ENCODE measurements around the gene MINDY1. TPM values are rescaled to one million over a fixed set of nuclear protein-coding genes. Genes with fewer than 3 reads are reported as not detected.

MINDY1 gene
- total and polyA plus RNA-seq, 9 of the 15 experiments (the other 6 are each of a cell fraction or from before 2014, with no cell fraction given): 0.49 to 11.0 (median 6.0) TPM

DNA sequence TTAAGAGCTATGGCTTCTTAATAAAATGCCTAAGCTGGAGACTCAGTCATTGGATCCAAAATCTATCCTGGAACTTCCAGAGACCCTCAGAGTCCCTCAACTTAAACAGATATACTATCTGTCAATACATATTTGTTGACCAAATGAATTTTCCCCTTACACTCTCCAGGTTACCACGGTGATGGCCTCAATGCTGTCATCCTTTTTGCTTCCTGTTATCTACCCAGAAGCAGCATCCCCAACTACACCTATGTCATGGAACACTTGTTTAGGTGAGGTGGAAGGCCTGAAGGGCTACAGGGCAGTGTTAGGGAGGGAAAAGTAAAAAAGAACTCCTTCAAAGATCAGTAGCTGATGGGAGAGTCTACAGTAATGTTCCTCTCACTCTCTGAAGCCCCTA is 36.5 kb upstream of the MINDY1 start:
- no peak overlapping the region for H3K4me3 ChIP-seq
- FAIRE-seq (no peak), DNase-seq (ENCODE audit: extremely low read depth in 1 of 4, low spot score in 3 of 4) (no peak), ATAC-seq (no peak)
- peak; percentile 56 for TF ChIP-seq RFX1 (IDR thresholded peaks at IDR 0.05)
- TF ChIP-seq KHSRP (IDR thresholded peaks at IDR 0.05): no peak
- WGBS (ENCODE audit: insufficient coverage, low coverage, missing lambda C conversion rate): 42% methylated on average over 1 of the region's 1 CpG
- H3K27me3 ChIP-seq (ENCODE audit: control insufficient read depth in 2 of 2, insufficient read depth in 2 of 2, low read length in 2 of 2): no peaks in the 10 kb centered on the region
- H3K79me2 ChIP-seq (ENCODE audit: control insufficient read depth, insufficient read depth, low read length): peaks cover 5% of the 10 kb centered on the region; the same call in 2 of the 3 replicates
- no peak overlapping the region for H3K27ac ChIP-seq (ENCODE audit: extremely low read depth, low read depth, low read length)
- POLR2A ChIA-PET: interaction anchor here (0.7 to 2.6 kb wide), 6 partner anchors 12 to 36 kb away, joined by 3 to 16 read pairs (median 3); partner anchors contain the start of genes CDC42SE1, MINDY1 and MLLT11
- no peaks in the 10 kb centered on the region for H4K20me1 ChIP-seq (replicated peaks; ENCODE audit: control insufficient read depth, insufficient read depth, low read length)
- intact Hi-C loops (cut with micrococcal nuclease) (no loop called here), in situ Hi-C loops (cut with MboI) (no loop called here)
- CTCF ChIA-PET (ENCODE audit: low intra/inter-chr PET ratio): no interaction called here
- H3K4me1 ChIP-seq (replicated peaks in 1 of 2; ENCODE audit: control insufficient read depth in 2 of 2, insufficient read depth in 2 of 2, low read length in 2 of 2): peaks cover 9 to 13% of the 10 kb centered on the region in 2 experiments; a peak in 4 of 5 replicates
- no TSS peak for BruUV-seq (replicated peaks)
- H3K9me3 ChIP-seq (replicated peaks; ENCODE audit: control insufficient read depth, insufficient read depth, low read depth, low read length): no peaks in the 10 kb centered on the region
- H3K36me3 ChIP-seq (ENCODE audit: control insufficient read depth, insufficient read depth, low read length): no peaks in the 10 kb centered on the region
- no peaks in the 10 kb centered on the region for H3K9me1 ChIP-seq (ENCODE audit: control insufficient read depth, insufficient read depth, low read length)
- no peak overlapping the region for H3K4me2 ChIP-seq (ENCODE audit: insufficient read depth, low read length)
- H2AFZ ChIP-seq (ENCODE audit: low read depth, low read length): no peak overlapping the region
- no peak overlapping the region for H3K9ac ChIP-seq (ENCODE audit: insufficient read depth in 1 of 2, low read depth in 2 of 2, low read length in 2 of 2)

DNA sequence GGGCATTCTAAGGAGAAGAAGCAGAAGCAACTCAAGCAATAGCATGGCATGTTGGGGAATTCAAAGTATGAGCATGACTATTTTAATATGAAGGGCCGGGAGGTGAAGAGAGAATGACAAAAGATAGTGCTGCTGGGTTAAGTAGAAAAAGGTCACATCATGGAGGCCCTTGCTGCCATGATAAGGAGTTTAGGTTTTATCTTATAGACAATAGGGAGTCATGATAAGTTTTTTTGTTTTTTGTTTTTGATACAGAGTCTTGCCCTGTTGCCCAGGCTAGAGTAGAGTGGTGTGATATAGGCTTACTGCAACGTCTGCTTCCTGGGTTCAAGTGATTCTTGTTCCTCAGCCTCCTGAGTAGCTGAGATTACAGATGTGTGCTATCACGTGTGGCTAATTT is 32.8 kb upstream of the MINDY1 start:
- no TSS peak for BruUV-seq (replicated peaks)
- no peaks in the 10 kb centered on the region for H3K9me1 ChIP-seq (ENCODE audit: control insufficient read depth, insufficient read depth, low read length)
- TF ChIP-seq CBFA2T2 (conservative IDR thresholded peaks at IDR 0.05): peak; percentile 24; the same call in 1 of the 2 replicates
- no peak for TF ChIP-seq SMC3 (conservative IDR thresholded peaks at IDR 0.05; ENCODE audit: insufficient read depth, low read depth, low read length)
- TF ChIP-seq CXXC5 (CRISPR knock-in tag; IDR thresholded peaks at IDR 0.05): no peak
- no peak for TF ChIP-seq CBX8 (IDR thresholded peaks at IDR 0.05; ENCODE audit: borderline replicate concordance, extremely low read depth, low read depth, low read length, poor library complexity, severe bottlenecking)
- peak; percentile 71 for TF ChIP-seq CBFA2T3 (IDR thresholded peaks at IDR 0.05)
- TF ChIP-seq TAL1 (IDR thresholded peaks at IDR 0.05): peak; percentile 15; the same call in 1 of the 2 replicates
- peak; percentile 53; the same call in 1 of the 2 replicates for TF ChIP-seq SOX6 (IDR thresholded peaks at IDR 0.05)
- TF ChIP-seq HLTF (IDR thresholded peaks at IDR 0.05): no peak
- TF ChIP-seq, protein P1, sequence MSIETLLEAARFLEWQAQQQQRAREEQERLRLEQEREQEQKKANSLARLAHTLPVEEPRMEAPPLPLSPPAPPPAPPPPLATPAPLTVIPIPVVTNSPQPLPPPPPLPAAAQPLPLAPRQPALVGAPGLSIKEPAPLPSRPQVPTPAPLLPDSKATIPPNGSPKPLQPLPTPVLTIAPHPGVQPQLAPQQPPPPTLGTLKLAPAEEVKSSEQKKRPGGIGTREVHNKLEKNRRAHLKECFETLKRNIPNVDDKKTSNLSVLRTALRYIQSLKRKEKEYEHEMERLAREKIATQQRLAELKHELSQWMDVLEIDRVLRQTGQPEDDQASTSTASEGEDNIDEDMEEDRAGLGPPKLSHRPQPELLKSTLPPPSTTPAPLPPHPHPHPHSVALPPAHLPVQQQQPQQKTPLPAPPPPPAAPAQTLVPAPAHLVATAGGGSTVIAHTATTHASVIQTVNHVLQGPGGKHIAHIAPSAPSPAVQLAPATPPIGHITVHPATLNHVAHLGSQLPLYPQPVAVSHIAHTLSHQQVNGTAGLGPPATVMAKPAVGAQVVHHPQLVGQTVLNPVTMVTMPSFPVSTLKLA (conservative IDR thresholded peaks at IDR 0.05): no peak
- TF ChIP-seq, protein P2, sequence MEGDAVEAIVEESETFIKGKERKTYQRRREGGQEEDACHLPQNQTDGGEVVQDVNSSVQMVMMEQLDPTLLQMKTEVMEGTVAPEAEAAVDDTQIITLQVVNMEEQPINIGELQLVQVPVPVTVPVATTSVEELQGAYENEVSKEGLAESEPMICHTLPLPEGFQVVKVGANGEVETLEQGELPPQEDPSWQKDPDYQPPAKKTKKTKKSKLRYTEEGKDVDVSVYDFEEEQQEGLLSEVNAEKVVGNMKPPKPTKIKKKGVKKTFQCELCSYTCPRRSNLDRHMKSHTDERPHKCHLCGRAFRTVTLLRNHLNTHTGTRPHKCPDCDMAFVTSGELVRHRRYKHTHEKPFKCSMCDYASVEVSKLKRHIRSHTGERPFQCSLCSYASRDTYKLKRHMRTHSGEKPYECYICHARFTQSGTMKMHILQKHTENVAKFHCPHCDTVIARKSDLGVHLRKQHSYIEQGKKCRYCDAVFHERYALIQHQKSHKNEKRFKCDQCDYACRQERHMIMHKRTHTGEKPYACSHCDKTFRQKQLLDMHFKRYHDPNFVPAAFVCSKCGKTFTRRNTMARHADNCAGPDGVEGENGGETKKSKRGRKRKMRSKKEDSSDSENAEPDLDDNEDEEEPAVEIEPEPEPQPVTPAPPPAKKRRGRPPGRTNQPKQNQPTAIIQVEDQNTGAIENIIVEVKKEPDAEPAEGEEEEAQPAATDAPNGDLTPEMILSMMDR (IDR thresholded peaks at IDR 0.05 in 2 of 3, conservative IDR thresholded peaks at IDR 0.05 in 1 of 3; ENCODE audit: insufficient read depth in 2 of 3, low read depth in 1 of 3, low read length in 3 of 3): no peak
- no peaks in the 10 kb centered on the region for H3K27me3 ChIP-seq (ENCODE audit: control insufficient read depth in 2 of 2, insufficient read depth in 2 of 2, low read length in 2 of 2)
- H3K4me1 ChIP-seq (replicated peaks in 1 of 2; ENCODE audit: control insufficient read depth in 2 of 2, insufficient read depth in 2 of 2, low read length in 2 of 2): peaks cover 4 to 9% of the 10 kb centered on the region in 2 experiments; a peak in 2 of 5 replicates
- no peaks in the 10 kb centered on the region for H3K79me2 ChIP-seq (ENCODE audit: control insufficient read depth, insufficient read depth, low read length)
- no peak overlapping the region for H3K27ac ChIP-seq (ENCODE audit: extremely low read depth, low read depth, low read length)
- ATAC-seq (no peak), FAIRE-seq (peak; percentile 48), DNase-seq (ENCODE audit: extremely low read depth in 1 of 4, low spot score in 3 of 4) (no peak)
- POLR2A ChIA-PET: interaction anchor here (5.1 kb wide), 1 partner anchor 9 kb away, joined by 36 read pairs; the partner anchor contains the start of gene C1orf56
- H3K4me3 ChIP-seq: no peak overlapping the region
- CTCF ChIA-PET (ENCODE audit: low intra/inter-chr PET ratio): no interaction called here
- in situ Hi-C loops (cut with MboI) (no loop called here), intact Hi-C loops (cut with micrococcal nuclease) (no loop called here)
- peaks cover 11% of the 10 kb centered on the region; the same call in 2 of the 3 replicates for H3K36me3 ChIP-seq (ENCODE audit: control insufficient read depth, insufficient read depth, low read length)
- no peak overlapping the region for H2AFZ ChIP-seq (ENCODE audit: low read depth, low read length)
- H4K20me1 ChIP-seq (replicated peaks; ENCODE audit: control insufficient read depth, insufficient read depth, low read length): no peaks in the 10 kb centered on the region
- H3K4me2 ChIP-seq (ENCODE audit: insufficient read depth, low read length): no peak overlapping the region
- no peaks in the 10 kb centered on the region for H3K9me3 ChIP-seq (replicated peaks; ENCODE audit: control insufficient read depth, insufficient read depth, low read depth, low read length)
- no peak overlapping the region for H3K9ac ChIP-seq (ENCODE audit: insufficient read depth in 1 of 2, low read depth in 2 of 2, low read length in 2 of 2)
- WGBS (ENCODE audit: insufficient coverage, low coverage, missing lambda C conversion rate): 4% methylated on average over 3 of the region's 3 CpGs

All from K562 (cell line).